Right lobe of liver (tissue), 4 donors: ENCODE data around the gene RBFOX1.

Experiments used
- POLR2A ChIP-seq: fragments of 450-650 bp; IDR thresholded peaks from one replicate; pipeline ENCODE4 v1.6.1; 2017; ENCODE audit warnings: antibody characterized with exemption, mild to moderate bottlenecking
- TF ChIP-seq, protein P1 (sequence below), 4 donors: fragments of 200-600 bp in 3 of 4; fragments of 450-650 bp in 1 of 4; IDR thresholded peaks; one replicate each; pipeline versions ENCODE4 v1.5.1 to v1.8.0; 2016 to 2022; ENCODE audit warnings: antibody characterized with exemption in 4 of 4, mild to moderate bottlenecking in 2 of 4
- donor health status: DM: no; HTN: no; CAD: no.
- donor health status: DM: no; HTN: no; CAD: no.
- donor health status: DM: no; HTN: yes; CAD: no.

DNA sequence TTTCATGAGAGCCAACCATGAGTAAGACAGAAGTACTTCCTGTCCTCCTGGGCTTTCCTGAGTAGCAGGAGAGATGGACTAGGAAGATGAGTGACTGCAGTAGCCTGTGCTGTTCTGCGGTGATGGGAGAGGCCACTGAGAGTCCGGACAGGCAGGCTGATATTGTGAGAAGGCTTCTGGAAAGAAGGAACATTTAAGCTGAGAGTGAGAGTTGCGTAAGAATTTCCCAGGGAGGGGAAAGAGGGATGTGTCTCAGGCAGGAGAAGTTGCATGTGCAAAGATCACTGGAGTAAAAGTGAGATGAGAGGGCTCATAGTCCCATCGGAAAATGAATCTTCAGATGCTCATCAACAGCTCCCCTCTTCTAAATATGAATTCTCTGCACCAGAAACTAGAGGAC, 258.3 kb downstream of the RBFOX1 start:
- TF ChIP-seq, protein P1, sequence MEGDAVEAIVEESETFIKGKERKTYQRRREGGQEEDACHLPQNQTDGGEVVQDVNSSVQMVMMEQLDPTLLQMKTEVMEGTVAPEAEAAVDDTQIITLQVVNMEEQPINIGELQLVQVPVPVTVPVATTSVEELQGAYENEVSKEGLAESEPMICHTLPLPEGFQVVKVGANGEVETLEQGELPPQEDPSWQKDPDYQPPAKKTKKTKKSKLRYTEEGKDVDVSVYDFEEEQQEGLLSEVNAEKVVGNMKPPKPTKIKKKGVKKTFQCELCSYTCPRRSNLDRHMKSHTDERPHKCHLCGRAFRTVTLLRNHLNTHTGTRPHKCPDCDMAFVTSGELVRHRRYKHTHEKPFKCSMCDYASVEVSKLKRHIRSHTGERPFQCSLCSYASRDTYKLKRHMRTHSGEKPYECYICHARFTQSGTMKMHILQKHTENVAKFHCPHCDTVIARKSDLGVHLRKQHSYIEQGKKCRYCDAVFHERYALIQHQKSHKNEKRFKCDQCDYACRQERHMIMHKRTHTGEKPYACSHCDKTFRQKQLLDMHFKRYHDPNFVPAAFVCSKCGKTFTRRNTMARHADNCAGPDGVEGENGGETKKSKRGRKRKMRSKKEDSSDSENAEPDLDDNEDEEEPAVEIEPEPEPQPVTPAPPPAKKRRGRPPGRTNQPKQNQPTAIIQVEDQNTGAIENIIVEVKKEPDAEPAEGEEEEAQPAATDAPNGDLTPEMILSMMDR (IDR thresholded peaks at IDR 0.05) = no peak
- TF ChIP-seq POLR2A = no peak
